ENCODE results near the gene RRM2. TPM values are rescaled to one million over a fixed set of nuclear protein-coding genes. Genes with fewer than 3 reads are reported as not detected.

The RRM2 gene
- total RNA-seq, 2 donors from 2014 or later: 1.9 to 6.1 TPM

DNA sequence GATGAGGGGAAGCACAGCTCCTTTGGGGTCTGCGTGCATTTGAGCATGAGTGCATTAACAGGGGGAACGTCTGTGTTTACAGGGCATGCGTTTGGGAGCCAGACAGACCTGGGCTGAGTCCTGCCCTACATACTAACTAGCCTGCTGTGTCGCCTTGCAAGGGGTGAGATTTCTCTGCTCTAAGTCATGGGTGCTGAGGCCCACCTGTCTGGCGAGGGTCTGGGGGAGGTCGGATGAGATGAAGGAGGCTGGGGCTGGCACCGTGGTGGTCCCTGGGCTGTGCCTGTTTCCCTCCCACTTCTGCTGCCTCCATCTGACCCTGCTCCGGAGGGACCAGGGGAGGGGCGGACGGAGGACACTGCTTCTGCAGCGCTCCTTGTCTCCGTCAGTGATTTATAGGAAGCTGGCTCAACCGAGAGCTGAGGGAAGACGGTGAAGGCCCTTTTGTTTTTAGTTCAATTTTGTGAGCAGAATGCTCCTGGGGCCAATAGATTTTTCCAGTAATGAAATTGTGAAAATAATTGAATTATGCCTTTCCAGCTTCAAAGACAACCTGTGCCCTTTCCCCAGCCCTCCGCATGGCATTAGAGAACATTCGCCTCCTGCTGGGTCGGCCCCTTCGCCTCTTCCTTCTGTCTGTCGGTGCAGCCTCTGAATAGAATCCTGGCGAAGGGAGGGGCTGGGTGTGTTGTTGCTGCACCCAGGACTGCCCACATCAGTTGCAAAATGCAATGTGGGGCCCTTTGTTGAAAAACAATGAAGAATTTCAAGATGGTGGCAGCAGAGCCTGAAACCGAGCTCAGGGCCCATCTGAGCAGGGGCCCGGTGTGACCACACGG, 49.7 kb downstream of the RRM2 start:
- TF ChIP-seq POLR2AphosphoS5 (IDR thresholded peaks at IDR 0.05): no peak
- no peak for TF ChIP-seq POLR2A (IDR thresholded peaks at IDR 0.05)
- TF ChIP-seq, protein P1, sequence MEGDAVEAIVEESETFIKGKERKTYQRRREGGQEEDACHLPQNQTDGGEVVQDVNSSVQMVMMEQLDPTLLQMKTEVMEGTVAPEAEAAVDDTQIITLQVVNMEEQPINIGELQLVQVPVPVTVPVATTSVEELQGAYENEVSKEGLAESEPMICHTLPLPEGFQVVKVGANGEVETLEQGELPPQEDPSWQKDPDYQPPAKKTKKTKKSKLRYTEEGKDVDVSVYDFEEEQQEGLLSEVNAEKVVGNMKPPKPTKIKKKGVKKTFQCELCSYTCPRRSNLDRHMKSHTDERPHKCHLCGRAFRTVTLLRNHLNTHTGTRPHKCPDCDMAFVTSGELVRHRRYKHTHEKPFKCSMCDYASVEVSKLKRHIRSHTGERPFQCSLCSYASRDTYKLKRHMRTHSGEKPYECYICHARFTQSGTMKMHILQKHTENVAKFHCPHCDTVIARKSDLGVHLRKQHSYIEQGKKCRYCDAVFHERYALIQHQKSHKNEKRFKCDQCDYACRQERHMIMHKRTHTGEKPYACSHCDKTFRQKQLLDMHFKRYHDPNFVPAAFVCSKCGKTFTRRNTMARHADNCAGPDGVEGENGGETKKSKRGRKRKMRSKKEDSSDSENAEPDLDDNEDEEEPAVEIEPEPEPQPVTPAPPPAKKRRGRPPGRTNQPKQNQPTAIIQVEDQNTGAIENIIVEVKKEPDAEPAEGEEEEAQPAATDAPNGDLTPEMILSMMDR (IDR thresholded peaks at IDR 0.05): no peak
- Histone ChIP-seq H3K36me3 (no peaks in the 10 kb centered on the region), H3K4me1 (replicated peaks) (no peaks in the 10 kb centered on the region), H3K27ac (no peak overlapping the region), H3K4me3 (no peak overlapping the region), H3K27me3 (replicated peaks; ENCODE audit: insufficient read depth) (no peaks in the 10 kb centered on the region), H3K9me3 (no peaks in the 10 kb centered on the region)
- intact Hi-C loops (cut with DNase I): no loop called here
- DNase-seq (ENCODE audit: low spot score): no peak
- WGBS: 73% methylated on average over 23 of the region's 23 CpGs

DNA sequence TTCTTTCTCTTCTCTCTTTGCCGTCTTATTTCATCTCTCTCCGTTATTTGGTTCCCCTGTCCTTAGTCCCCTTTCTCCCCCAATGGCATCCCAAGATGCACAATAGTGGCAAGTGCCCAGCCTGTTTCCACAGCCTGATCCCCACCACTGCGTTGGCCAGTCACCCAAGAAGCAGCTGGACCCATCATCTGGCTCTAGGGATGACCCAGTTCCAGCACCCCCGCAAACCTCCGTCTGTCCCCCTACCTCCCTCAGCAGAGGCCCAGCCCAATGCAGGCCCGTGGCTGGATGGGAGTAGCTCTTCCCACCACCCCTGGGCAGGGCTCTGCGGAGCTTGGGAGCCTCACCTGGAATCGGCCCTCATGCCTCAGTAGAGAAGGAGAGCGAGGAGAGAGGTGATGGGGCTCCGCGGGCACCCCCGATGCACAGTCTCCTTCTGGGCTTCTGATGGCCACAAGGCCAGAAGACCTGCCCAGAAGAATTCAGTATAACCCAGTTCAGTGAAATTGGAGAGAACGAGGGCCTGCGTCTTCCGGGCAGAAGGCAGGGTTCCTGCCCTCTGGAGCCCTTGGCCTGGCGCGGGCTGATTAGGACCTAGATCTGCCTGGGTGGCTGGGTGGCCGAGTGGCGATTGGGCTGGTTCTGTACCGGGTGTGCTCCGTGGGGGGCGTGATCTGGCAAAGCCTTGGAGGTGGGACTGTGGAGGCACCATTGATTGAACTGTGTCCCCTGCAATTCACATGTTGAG, 50.9 kb downstream of the RRM2 start:
- Histone ChIP-seq H3K36me3 (no peaks in the 10 kb centered on the region), H3K4me1 (replicated peaks) (no peaks in the 10 kb centered on the region), H3K27ac (no peak overlapping the region), H3K9me3 (no peaks in the 10 kb centered on the region), H3K27me3 (replicated peaks; ENCODE audit: insufficient read depth) (no peaks in the 10 kb centered on the region), H3K4me3 (no peak overlapping the region)
- WGBS: 96% methylated on average over 22 of the region's 22 CpGs
- intact Hi-C loops (cut with DNase I): no loop called here
- TF ChIP-seq, protein P1 (IDR thresholded peaks at IDR 0.05): no peak
- TF ChIP-seq POLR2AphosphoS5 (IDR thresholded peaks at IDR 0.05) (no peak), POLR2A (IDR thresholded peaks at IDR 0.05) (no peak)
- no peak for DNase-seq (ENCODE audit: low spot score)

DNA sequence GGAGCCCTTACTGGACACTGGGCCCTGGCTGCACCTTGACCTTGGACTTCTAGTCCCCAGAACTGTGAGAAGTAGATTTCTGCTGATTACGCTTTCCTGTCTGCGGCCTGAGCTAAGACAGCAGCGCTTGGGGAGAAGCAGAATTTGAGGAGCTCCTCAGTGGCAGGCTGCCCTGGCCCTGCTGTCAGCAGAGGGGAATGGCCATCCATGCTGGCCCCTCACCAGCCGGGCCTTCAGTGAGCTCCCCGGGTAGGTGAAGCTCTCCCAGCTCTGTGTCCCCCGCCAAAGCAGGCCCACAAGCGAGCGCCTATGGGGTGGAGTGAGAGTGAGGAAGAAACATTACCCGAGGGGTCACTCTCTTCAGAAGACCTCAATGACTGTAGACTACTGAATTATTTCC, 51.6 kb downstream of the RRM2 start:
- WGBS: 95% methylated on average over 9 of the region's 9 CpGs
- H3K9me3 ChIP-seq: no peaks in the 10 kb centered on the region
- H3K4me1 ChIP-seq (replicated peaks): no peaks in the 10 kb centered on the region
- no peaks in the 10 kb centered on the region for H3K27me3 ChIP-seq (replicated peaks; ENCODE audit: insufficient read depth)
- TF ChIP-seq, protein P1 (IDR thresholded peaks at IDR 0.05): no peak
- TF ChIP-seq POLR2AphosphoS5 (IDR thresholded peaks at IDR 0.05) (no peak), POLR2A (IDR thresholded peaks at IDR 0.05) (no peak)
- H3K27ac ChIP-seq: no peak overlapping the region
- no peak overlapping the region for H3K4me3 ChIP-seq
- intact Hi-C loops (cut with DNase I): no loop called here
- no peak for DNase-seq (ENCODE audit: low spot score)
- H3K36me3 ChIP-seq: no peaks in the 10 kb centered on the region

DNA sequence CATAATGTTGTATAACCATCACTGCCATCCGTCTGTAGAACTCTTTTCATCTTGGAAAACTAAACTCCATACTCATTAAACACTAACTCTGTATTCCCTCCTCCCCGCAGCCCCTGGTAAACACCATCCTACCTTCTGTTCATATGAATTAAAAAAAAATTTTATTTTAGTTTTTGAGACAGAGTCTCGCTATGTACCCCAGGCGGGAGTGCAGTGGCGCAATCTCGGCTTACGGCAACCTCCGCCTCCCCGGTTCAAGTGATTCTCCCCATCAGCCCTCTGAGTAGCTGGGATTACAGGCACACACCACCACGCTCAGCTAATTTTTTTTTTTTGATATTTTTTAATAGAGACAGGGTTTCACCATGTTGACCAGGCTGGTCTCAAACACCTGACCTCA, 52.9 kb downstream of the RRM2 start:
- Histone ChIP-seq H3K9me3 (no peaks in the 10 kb centered on the region), H3K27me3 (replicated peaks; ENCODE audit: insufficient read depth) (no peaks in the 10 kb centered on the region), H3K4me1 (replicated peaks) (no peaks in the 10 kb centered on the region), H3K4me3 (no peak overlapping the region), H3K36me3 (no peaks in the 10 kb centered on the region), H3K27ac (no peak overlapping the region)
- intact Hi-C loops (cut with DNase I): no loop called here
- 97% methylated on average over 10 of the region's 10 CpGs for WGBS
- no peak for DNase-seq (ENCODE audit: low spot score)
- TF ChIP-seq POLR2A (IDR thresholded peaks at IDR 0.05) (no peak), POLR2AphosphoS5 (IDR thresholded peaks at IDR 0.05) (no peak)
- TF ChIP-seq, protein P1 (IDR thresholded peaks at IDR 0.05): no peak
